GM04504 (cell line): ENCODE measurements around the gene CBY2.
"Not testable (repeated sequence)": the region's sequence is repeated elsewhere in the genome, so short reads cannot be mapped to it uniquely, and the experiment has no call there.

Source experiments
- DNase-seq: peaks from one replicate; pipeline ENCODE4 v3.0.0-alpha.2; 2012; ENCODE audit warnings: low read depth

Gene CBY2, protein sequence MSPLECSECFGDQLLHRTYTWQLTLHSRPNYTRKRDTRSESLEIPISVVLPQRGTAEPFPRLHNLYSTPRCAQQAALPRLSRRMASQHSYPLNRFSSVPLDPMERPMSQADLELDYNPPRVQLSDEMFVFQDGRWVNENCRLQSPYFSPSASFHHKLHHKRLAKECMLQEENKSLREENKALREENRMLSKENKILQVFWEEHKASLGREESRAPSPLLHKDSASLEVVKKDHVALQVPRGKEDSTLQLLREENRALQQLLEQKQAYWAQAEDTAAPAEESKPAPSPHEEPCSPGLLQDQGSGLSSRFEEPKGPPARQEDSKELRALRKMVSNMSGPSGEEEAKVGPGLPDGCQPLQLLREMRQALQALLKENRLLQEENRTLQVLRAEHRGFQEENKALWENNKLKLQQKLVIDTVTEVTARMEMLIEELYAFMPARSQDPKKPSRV

GRCh38 chr13:45702088-45702487, at the start of gene CBY2:
TSS of gene CBY2 (plus strand) at chr13:45702320. CDS start at chr13:45702391, 71 bp downstream.
- no peak for DNase-seq

- no peak for DNase-seq
Measured at GRCh38 chr13:45654633-45655349, 47.3 kb upstream of the CBY2 start.

- DNase-seq: peak; percentile 58
Measured at GRCh38 chr13:45658586-45659235, 43.4 kb upstream of the CBY2 start.

GRCh38 chr13:45659536-45659935, 42.6 kb upstream of the CBY2 start:
- DNase-seq: no peak

DNA sequence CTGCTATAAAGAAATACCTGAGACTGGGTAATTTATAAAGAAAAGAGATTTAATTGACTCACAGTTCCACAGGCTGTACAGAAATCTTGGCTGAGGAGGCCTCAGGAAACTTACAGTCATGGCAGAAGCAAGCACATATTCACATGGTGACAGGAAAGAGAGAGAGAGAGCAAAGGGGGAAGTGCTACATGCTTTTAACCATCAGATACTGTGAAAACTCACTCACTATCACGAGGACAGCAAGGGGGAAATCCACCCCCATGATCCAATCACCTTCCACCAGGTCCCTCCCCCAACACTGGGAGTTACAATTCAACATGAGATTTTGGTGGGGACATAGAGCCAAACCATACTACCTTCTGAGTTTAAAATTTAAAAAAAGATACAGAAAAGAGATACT, 41.7 kb upstream of the CBY2 start:
- not testable (repeated sequence) for DNase-seq

DNA sequence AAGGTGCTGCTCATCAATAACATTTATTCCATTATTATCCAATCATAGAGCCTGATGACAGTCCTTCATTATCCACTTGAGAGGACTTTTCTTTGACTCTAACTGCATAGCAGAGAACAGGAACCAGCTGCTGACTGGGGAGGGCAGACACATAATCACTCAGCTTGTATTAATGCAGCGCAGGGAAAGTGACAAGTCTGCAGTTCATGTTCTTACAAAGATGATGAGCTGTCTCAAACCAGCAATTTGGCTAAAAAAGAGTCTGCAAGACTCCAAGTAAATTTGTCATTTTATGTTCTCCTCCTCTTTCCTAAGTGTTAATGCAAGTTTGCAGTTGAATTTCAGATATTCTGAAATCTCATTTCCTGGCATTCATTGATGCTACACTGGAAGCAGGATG, 40.0 kb upstream of the CBY2 start:
- no peak for DNase-seq

DNA sequence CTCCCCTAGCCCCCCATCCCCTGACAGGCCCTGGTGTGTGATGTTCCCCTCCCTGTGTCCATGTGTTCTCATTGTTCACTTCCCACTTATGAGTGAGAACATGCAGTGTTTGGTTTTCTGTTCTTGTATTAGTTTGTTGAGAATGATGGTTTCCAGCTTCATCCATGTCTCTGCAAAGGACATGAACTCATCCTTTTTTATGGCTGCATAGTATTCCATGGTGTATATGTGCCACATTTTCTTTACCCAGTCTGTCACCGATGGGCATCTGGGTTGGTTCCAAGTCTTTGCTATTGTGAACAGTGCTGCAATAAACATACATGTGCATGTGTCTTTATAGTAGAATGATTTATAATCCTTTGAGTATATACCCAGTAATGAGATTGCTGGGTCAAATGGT, 39.2 kb upstream of the CBY2 start:
- not testable (repeated sequence) for DNase-seq

GRCh38 chr13:45669626-45670025, 32.5 kb upstream of the CBY2 start:
- not testable (repeated sequence) for DNase-seq

GRCh38 chr13:45670189-45670885, 31.8 kb upstream of the CBY2 start:
- DNase-seq: no peak

- peak; percentile 60 for DNase-seq
Measured at GRCh38 chr13:45674908-45675307, 27.2 kb upstream of the CBY2 start.

DNA sequence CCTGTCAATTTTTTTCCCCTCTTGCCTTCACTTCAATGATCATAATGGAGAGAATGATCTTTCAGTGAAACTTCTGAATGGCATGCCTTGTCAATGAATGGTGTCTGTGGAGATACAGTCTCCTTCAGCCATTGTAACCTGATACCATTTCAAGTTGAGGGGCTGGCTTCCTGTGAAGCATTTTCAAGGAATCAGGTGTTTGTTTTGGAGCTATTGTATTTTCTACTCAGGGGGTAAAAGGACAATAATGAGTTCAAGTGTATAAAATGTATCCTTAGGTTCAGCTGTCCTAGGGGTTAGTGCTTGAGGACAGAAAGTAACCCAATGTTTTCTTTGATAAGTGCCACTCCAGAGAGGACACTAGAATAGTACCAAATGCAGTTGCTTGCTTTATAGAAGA, 23.8 kb upstream of the CBY2 start:
- DNase-seq: no peak

DNA sequence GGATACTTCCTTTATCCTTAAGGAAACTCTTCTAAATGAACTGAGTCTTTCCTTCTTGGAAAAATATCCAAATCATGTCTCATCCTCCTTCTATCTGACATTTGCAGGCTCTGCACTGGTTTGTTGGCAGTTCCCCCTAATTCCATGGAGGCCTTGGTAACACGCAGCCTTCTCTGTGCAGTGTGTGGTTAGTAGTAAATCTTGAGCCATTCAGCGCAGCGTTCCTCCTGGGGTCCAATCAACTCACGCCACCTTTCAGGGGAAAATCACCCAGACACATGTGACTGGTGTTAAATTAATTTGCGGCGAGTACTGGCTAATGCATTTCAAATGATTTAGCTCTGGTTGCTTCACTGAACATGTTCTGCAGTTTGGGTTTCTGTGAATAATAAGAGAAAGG, 21.0 kb upstream of the CBY2 start:
- peak; percentile 69 for DNase-seq

DNA sequence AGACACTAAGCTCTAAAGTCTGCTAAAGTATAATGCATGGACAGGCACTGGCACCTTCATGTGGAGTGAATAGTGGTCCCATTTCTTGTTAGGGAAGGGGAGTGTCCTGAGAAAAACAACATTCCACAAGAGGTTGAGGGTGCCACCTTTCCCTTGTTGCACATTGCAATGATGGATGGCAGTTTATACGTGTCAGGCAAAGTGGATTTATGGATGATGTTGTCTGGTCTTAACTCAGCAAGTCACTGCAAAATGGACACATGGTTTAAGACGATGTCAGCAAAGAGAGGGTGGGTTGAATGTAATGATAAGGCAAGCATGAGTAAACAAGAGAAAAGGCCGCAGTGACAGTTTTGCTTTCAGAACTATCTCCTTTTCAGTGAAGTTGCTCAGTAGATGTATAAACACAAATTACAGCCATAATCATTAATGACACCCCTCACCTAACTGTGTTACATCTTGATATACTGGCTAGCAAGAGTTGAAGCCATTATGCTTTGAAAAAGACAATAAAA, 19.6 kb upstream of the CBY2 start:
- DNase-seq: no peak

DNA sequence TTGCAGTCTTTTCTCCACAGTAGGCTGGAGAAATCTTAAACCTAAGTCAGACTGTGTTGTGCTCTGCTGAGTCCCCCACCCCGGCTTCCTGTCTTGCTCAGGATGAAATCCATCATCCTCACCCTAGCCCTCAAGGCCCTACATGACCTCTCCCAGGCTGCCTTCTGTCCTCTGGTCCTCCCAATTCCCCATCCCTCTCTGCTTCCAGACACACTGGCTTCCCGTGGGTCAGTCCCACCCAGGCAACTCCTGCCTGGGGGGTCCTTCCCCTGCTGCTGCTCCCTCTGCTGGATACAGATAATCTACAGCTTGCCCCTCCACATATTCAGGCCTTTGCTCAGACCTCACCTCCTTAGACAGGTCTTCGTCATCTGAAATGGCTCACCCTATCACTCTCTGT, 18.4 kb upstream of the CBY2 start:
- no peak for DNase-seq

GRCh38 chr13:45688577-45688976, 13.5 kb upstream of the CBY2 start:
- no peak for DNase-seq

DNA sequence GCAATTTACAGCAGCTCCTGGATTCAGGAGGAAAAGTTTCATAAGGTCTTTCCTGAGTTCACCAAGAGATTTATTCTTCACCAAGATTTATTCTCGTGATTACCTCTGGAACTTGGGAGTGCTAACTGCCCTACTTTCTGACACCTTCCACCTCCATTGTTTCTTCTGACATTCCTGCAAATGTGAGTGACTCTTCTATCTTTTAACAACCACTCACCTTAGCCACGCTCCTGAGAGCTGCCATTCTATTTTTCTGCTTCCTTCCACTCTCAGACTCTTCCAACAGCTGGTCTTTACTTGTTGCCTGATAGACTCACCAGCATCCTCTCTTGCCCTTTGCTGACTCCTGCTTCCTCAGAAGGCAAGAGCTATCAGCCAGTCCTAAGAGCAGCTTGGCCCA, 11.5 kb upstream of the CBY2 start:
- DNase-seq: no peak

GRCh38 chr13:45691251-45691650, 10.9 kb upstream of the CBY2 start:
- DNase-seq: no peak

DNA sequence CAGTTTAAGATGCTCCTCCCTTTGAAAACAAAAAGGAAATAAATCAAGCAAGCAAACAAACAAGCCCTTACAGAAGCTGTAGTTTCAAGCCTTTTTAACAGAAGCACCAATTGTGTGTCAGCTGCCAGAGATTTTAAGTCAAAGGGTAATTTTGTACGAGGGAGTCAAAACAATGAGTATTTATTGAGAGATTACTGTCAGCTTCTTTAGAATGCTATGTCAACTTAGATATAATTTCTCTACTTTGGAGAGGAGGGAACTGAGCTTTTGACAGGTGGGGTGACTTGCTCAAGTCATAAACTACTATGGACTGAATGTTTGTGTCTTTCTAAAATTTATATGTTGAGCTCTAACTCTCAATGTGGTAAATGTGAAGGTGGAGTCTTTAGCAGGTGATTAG, 10.5 kb upstream of the CBY2 start:
- no peak for DNase-seq

DNA sequence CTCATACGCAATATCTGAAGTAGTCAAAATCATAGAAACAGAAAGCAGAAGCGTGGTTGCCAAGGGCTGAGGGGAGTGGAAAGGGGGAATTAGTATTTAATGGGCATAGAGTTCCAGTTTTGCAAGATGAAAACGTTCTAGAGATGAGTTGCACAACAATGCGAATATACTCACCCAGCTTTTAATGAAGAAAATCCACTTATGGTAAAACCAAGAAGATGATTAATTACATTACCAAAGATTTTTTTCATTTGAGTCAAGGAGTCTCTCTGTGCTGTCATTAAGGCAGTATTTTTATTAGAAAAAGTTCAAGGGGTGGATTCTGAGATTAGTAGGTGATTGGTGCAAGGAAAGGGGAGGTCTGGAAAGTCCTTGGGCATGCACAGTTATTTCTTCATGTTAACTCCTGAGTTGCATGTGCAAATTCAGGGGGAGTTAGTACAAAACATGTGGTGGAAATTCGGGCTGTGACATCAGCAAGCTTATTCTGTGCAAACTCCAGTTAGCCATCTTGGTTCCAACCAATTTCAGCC, 6.9 kb upstream of the CBY2 start:
- peak; percentile 15 for DNase-seq

DNA sequence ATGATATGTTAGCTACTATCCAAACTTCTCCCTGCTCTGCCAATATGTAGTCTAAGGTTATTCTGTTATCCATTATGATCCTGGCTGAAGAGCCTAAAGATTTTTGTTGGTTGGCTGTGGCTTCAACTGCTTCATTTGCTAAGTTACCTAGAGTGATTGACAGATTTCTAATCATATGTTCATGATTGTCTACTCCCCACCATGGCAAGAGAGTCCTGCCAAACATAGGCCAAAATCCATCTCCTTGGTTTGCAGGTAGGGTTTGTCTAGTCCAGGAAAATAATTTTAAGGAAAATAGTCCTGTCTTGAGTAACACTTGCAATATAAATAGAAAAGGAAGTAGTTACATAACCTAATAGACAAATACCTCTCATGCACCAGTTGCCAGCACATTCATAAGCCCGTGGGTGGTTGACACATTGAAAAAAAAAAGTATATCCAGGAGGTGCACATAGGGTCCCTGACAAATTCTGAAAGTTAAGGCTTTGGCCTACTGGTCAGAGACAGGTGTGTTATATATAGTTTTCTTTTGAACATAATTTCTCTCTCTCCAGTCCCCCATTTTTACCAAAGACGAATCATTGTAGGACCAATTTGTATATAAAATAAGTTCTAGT, 5.4 kb upstream of the CBY2 start:
- DNase-seq: no peak
